Astrocyte of the spinal cord (primary cell): ENCODE measurements around the gene FBXO44.
"Not testable (repeated sequence)": the region's sequence is repeated elsewhere in the genome, so short reads cannot be mapped to it uniquely, and the experiment has no call there.

Experiments
- DNase-seq: peaks from one replicate; pipeline ENCODE4 v3.0.0; 2011; ENCODE audit warnings: low read depth, low spot score
- H3K4me3 ChIP-seq: 2 replicates; pipeline ENCODE4 v1.5.1; 2011; ENCODE audit warnings: low read depth, mild to moderate bottlenecking, low read length, moderate library complexity
- CTCF ChIP-seq: IDR thresholded peaks from 2 replicates; pipeline ENCODE4 v1.5.1; 2012; ENCODE audit warnings: low read depth, mild to moderate bottlenecking, low read length, inconsistent platforms
- in situ Hi-C: cut with HindIII; loops from 2 replicates; pipeline ENCODE4 v1.10.0; 2017; ENCODE audit warnings: low sequenced_read_pairs

The FBXO44 gene

GRCh38 chr1:11639372-11639771, 15.3 kb upstream of the FBXO44 start:
- no peak for TF ChIP-seq CTCF
- no peak for DNase-seq
- no peak overlapping the region for H3K4me3 ChIP-seq
- in situ Hi-C loops: no loop called here

- in situ Hi-C loops: no loop called here
- H3K4me3 ChIP-seq: no peak overlapping the region
- no peak for DNase-seq
- no peak for TF ChIP-seq CTCF
Measured at GRCh38 chr1:11640101-11640500, 14.6 kb upstream of the FBXO44 start.

GRCh38 chr1:11640944-11641343, 13.7 kb upstream of the FBXO44 start:
- TF ChIP-seq CTCF: no peak
- no peak overlapping the region for H3K4me3 ChIP-seq
- DNase-seq: no peak
- in situ Hi-C loops: no loop called here

GRCh38 chr1:11641776-11642305, 12.8 kb upstream of the FBXO44 start:
- DNase-seq: no peak
- no peak overlapping the region for H3K4me3 ChIP-seq
- in situ Hi-C loops: no loop called here
- no peak for TF ChIP-seq CTCF

GRCh38 chr1:11642418-11643017, 12.2 kb upstream of the FBXO44 start:
- TF ChIP-seq CTCF: peak; percentile 98
- H3K4me3 ChIP-seq, in situ Hi-C loops: not testable (repeated sequence)
- peak; percentile 46 for DNase-seq

GRCh38 chr1:11643782-11644181, 10.9 kb upstream of the FBXO44 start:
- TF ChIP-seq CTCF: no peak
- DNase-seq: no peak
- no peak overlapping the region for H3K4me3 ChIP-seq
- in situ Hi-C loops: no loop called here
